ENCODE measurements around the gene MYO1C. TPM values are rescaled to one million over a fixed set of nuclear protein-coding genes. Genes with fewer than 3 reads are reported as not detected.
"Not testable (repeated sequence)": the region's sequence is repeated elsewhere in the genome, so short reads cannot be mapped to it uniquely, and the experiment has no call there.

Gene MYO1C
- total and polyA plus RNA-seq, 9 of the 15 experiments (the other 6 are each of a cell fraction or from before 2014, with no cell fraction given): 0.46 to 32.5 (median 11.6) TPM

DNA sequence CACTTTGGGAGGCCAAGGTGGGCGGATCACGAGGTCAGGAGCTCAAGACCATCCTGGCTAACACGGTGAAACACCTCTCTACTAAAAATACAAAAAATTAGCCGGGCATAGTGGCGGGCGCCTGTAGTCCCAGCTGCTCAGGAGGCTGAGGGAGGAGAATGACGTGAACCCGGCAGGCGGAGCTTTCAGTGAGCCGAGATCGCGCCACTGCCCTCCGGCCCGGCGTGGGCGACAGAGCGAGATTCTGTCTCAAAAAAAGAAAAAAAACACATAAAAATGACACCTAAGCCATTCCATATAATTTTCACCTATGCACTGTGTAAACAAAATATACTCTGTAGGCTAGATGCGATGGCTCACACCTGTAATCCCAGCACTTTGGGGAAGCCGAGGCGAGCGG is 42.2 kb downstream of the MYO1C start:
- in situ Hi-C loops (cut with MboI); H3K4me3 ChIP-seq; DNase-seq (ENCODE audit: extremely low read depth in 1 of 4, low spot score in 3 of 4); H3K4me2 ChIP-seq (ENCODE audit: insufficient read depth, low read length); CTCF ChIA-PET (ENCODE audit: low intra/inter-chr PET ratio); FAIRE-seq; H3K9ac ChIP-seq (ENCODE audit: insufficient read depth in 1 of 2, low read depth in 2 of 2, low read length in 2 of 2); H3K27ac ChIP-seq (ENCODE audit: extremely low read depth, low read depth, low read length); ATAC-seq; H3K9me3 ChIP-seq (replicated peaks; ENCODE audit: control insufficient read depth, insufficient read depth, low read depth, low read length); H3K9me1 ChIP-seq (ENCODE audit: control insufficient read depth, insufficient read depth, low read length); H2AFZ ChIP-seq (ENCODE audit: low read depth, low read length); H3K27me3 ChIP-seq (ENCODE audit: control insufficient read depth in 2 of 2, insufficient read depth in 2 of 2, low read length in 2 of 2); BruUV-seq (replicated peaks): not testable (repeated sequence)
- H3K36me3 ChIP-seq (ENCODE audit: control insufficient read depth, insufficient read depth, low read length): peaks cover 43% of the 10 kb centered on the region; the same call in 2 of the 3 replicates
- H3K79me2 ChIP-seq (ENCODE audit: control insufficient read depth, insufficient read depth, low read length): peaks cover 98% of the 10 kb centered on the region
- peaks cover 19% of the 10 kb centered on the region for H4K20me1 ChIP-seq (replicated peaks; ENCODE audit: control insufficient read depth, insufficient read depth, low read length)
- WGBS (ENCODE audit: insufficient coverage, low coverage, missing lambda C conversion rate): 86% methylated on average over 1 of the region's 21 CpGs
- intact Hi-C loops (cut with micrococcal nuclease): loop anchor here (10.0 kb wide), 1 partner anchor 65 kb away; the partner anchor contains the start of gene INPP5K
- POLR2A ChIA-PET: interaction anchor here (0.8 to 2.5 kb wide), 3 partner anchors 11 to 37 kb away, joined by 3 to 10 read pairs (median 3); no protein-coding TSS in a partner anchor
- peaks cover under 1 to 11% of the 10 kb centered on the region in 2 experiments for H3K4me1 ChIP-seq (replicated peaks in 1 of 2; ENCODE audit: control insufficient read depth in 2 of 2, insufficient read depth in 2 of 2, low read length in 2 of 2)

DNA sequence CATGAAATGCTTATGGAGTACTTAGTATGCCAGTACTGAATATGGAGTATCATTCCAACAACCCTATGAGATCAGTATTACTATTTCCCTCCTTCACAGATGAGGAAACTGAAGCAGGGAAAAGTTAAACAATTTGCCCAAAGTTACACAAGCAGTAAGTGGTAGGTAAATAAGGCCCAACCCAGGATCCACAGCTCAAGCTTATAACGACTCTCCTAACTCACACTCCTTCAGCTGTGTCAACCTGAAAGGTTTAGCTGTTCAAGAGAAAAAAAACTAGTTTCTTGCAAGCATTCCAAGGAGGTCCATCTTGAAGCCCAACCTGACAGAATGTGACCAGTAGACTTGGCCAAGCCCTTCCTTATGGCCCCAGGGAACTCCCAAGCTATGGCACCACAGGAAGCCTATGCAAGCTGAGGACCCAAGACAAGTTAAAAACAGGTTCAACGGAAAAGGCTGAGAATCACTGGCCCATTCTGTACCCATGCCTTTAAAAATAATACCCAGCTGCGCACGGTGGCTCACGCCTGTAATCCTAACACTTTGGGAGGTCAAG is 43.0 kb downstream of the MYO1C start:
- ATAC-seq: no peak
- in situ Hi-C loops (cut with MboI): no loop called here
- Histone ChIP-seq H3K36me3 (ENCODE audit: control insufficient read depth, insufficient read depth, low read length) (peaks cover 41% of the 10 kb centered on the region; the same call in 2 of the 3 replicates), H3K4me2 (ENCODE audit: insufficient read depth, low read length) (no peak overlapping the region), H3K27me3 (ENCODE audit: control insufficient read depth in 2 of 2, insufficient read depth in 2 of 2, low read length in 2 of 2) (no peaks in the 10 kb centered on the region), H3K9ac (ENCODE audit: insufficient read depth in 1 of 2, low read depth in 2 of 2, low read length in 2 of 2) (no peak overlapping the region), H3K79me2 (ENCODE audit: control insufficient read depth, insufficient read depth, low read length) (peaks cover 94% of the 10 kb centered on the region), H3K4me3 (no peak overlapping the region), H3K27ac (ENCODE audit: extremely low read depth, low read depth, low read length) (no peak overlapping the region), H2AFZ (ENCODE audit: low read depth, low read length) (no peak overlapping the region), H4K20me1 (replicated peaks; ENCODE audit: control insufficient read depth, insufficient read depth, low read length) (peaks cover 11% of the 10 kb centered on the region), H3K9me1 (ENCODE audit: control insufficient read depth, insufficient read depth, low read length) (no peaks in the 10 kb centered on the region), H3K4me1 (replicated peaks in 1 of 2; ENCODE audit: control insufficient read depth in 2 of 2, insufficient read depth in 2 of 2, low read length in 2 of 2) (peaks cover 0 to 5% of the 10 kb centered on the region in 2 experiments; a peak in 4 of 5 replicates), H3K9me3 (replicated peaks; ENCODE audit: control insufficient read depth, insufficient read depth, low read depth, low read length) (no peaks in the 10 kb centered on the region)
- no peak for FAIRE-seq
- DNase-seq (ENCODE audit: extremely low read depth in 1 of 4, low spot score in 3 of 4): no peak
- BruUV-seq (replicated peaks): no TSS peak
- POLR2A ChIA-PET: interaction anchor here (0.6 to 2.5 kb wide), 2 partner anchors 11 kb away, joined by 4 to 10 read pairs; no protein-coding TSS in a partner anchor
- CTCF ChIA-PET (ENCODE audit: low intra/inter-chr PET ratio): no interaction called here
- 90% methylated on average over 5 of the region's 5 CpGs for WGBS (ENCODE audit: insufficient coverage, low coverage, missing lambda C conversion rate)
- intact Hi-C loops (cut with micrococcal nuclease): no loop called here
- TF ChIP-seq TOE1 (IDR thresholded peaks at IDR 0.05; ENCODE audit: borderline replicate concordance) (no peak), TOE1 (CRISPR knock-in tag; IDR thresholded peaks at IDR 0.05; ENCODE audit: borderline replicate concordance, low read depth) (no peak), CBX5 (IDR thresholded peaks at IDR 0.05; ENCODE audit: borderline replicate concordance, low read depth) (no peak), FOXK1 (CRISPR knock-in tag; IDR thresholded peaks at IDR 0.05; ENCODE audit: borderline replicate concordance) (no peak), NFRKB (IDR thresholded peaks at IDR 0.05; ENCODE audit: low read depth) (no peak)
- TF ChIP-seq, protein P1, sequence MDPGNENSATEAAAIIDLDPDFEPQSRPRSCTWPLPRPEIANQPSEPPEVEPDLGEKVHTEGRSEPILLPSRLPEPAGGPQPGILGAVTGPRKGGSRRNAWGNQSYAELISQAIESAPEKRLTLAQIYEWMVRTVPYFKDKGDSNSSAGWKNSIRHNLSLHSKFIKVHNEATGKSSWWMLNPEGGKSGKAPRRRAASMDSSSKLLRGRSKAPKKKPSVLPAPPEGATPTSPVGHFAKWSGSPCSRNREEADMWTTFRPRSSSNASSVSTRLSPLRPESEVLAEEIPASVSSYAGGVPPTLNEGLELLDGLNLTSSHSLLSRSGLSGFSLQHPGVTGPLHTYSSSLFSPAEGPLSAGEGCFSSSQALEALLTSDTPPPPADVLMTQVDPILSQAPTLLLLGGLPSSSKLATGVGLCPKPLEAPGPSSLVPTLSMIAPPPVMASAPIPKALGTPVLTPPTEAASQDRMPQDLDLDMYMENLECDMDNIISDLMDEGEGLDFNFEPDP (CRISPR knock-in tag; IDR thresholded peaks at IDR 0.05): no peak
- TF ChIP-seq, protein P2, sequence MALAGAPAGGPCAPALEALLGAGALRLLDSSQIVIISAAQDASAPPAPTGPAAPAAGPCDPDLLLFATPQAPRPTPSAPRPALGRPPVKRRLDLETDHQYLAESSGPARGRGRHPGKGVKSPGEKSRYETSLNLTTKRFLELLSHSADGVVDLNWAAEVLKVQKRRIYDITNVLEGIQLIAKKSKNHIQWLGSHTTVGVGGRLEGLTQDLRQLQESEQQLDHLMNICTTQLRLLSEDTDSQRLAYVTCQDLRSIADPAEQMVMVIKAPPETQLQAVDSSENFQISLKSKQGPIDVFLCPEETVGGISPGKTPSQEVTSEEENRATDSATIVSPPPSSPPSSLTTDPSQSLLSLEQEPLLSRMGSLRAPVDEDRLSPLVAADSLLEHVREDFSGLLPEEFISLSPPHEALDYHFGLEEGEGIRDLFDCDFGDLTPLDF (CRISPR knock-in tag; IDR thresholded peaks at IDR 0.05): no peak
- TF ChIP-seq, protein P3, sequence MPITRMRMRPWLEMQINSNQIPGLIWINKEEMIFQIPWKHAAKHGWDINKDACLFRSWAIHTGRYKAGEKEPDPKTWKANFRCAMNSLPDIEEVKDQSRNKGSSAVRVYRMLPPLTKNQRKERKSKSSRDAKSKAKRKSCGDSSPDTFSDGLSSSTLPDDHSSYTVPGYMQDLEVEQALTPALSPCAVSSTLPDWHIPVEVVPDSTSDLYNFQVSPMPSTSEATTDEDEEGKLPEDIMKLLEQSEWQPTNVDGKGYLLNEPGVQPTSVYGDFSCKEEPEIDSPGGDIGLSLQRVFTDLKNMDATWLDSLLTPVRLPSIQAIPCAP (CRISPR knock-in tag; IDR thresholded peaks at IDR 0.05; ENCODE audit: borderline replicate concordance): no peak
